SK-N-SH treated with all-trans-retinoic acid at 6 μM for 48 hours (cell line): ENCODE data around the gene ZNF217.

Experiments used
- TCF4 ChIP-seq: fragments of 250-450 bp; sonication (Bioruptor Pico); IDR thresholded peaks from 2 replicates; pipeline ENCODE4 v1.8.0; 2021; ENCODE audit warnings: mild to moderate bottlenecking, moderate library complexity, borderline replicate concordance
- ZC3H10 ChIP-seq: fragments of 250-450 bp; sonication (Bioruptor Pico); IDR thresholded peaks from 2 replicates; pipeline ENCODE4 v1.5.1; 2021; ENCODE audit warnings: mild to moderate bottlenecking, moderate library complexity
- TF ChIP-seq, protein P1 (sequence below): fragments of 250-450 bp; sonication (Bioruptor Pico); IDR thresholded peaks from 2 replicates; pipeline ENCODE4 v1.5.1; 2020; ENCODE audit warnings: low read depth, mild to moderate bottlenecking, moderate library complexity

DNA sequence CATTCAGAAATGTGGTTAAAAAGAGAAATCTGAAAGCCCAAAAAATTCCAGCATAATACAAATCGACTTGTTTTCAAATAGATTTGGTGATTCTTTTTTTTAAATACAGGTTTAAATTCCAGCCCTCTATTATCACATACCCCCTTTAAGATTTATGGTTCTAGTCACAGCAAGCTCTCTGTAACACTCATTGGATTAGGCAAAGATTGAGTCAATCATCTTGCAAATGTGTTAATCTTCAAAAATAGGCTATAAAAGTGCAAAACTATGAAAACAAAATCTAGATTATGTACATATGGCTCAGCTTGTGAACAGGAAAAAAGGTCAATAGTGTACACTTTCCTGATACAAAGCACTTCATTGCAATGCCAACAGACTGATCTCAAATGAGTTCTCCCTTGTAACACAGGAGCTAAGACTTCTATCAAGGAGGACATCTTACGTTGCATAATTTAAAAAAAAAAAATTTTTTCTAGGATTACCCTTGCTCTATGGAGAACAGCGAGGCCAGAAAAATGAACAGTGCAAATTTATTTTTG lies 26.2 kb downstream of the ZNF217 start:
- TF ChIP-seq TCF4 (no peak), ZC3H10 (CRISPR knock-in tag) (no peak)
- TF ChIP-seq, protein P1, sequence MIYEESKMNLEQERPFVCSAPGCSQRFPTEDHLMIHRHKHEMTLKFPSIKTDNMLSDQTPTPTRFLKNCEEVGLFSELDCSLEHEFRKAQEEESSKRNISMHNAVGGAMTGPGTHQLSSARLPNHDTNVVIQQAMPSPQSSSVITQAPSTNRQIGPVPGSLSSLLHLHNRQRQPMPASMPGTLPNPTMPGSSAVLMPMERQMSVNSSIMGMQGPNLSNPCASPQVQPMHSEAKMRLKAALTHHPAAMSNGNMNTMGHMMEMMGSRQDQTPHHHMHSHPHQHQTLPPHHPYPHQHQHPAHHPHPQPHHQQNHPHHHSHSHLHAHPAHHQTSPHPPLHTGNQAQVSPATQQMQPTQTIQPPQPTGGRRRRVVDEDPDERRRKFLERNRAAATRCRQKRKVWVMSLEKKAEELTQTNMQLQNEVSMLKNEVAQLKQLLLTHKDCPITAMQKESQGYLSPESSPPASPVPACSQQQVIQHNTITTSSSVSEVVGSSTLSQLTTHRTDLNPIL: no peak
